Choroid plexus epithelial cell (primary cell): ENCODE results near the gene MED14.

Source experiments
- DNase-seq: peaks from one replicate; pipeline ENCODE4 v3.0.0-alpha.2; 2010; ENCODE audit warnings: low read depth
- H3K4me3 ChIP-seq: 2 replicates; pipeline ENCODE4 v1.5.1; 2011; ENCODE audit warnings: low read depth, mild to moderate bottlenecking, control low read depth, low read length, moderate library complexity
- CTCF ChIP-seq: conservative IDR thresholded peaks from 2 replicates; pipeline ENCODE4 v1.5.1; 2011; ENCODE audit warnings: low read depth, mild to moderate bottlenecking, control low read depth, inconsistent platforms, low read length, moderate library complexity

MED14 gene

DNA sequence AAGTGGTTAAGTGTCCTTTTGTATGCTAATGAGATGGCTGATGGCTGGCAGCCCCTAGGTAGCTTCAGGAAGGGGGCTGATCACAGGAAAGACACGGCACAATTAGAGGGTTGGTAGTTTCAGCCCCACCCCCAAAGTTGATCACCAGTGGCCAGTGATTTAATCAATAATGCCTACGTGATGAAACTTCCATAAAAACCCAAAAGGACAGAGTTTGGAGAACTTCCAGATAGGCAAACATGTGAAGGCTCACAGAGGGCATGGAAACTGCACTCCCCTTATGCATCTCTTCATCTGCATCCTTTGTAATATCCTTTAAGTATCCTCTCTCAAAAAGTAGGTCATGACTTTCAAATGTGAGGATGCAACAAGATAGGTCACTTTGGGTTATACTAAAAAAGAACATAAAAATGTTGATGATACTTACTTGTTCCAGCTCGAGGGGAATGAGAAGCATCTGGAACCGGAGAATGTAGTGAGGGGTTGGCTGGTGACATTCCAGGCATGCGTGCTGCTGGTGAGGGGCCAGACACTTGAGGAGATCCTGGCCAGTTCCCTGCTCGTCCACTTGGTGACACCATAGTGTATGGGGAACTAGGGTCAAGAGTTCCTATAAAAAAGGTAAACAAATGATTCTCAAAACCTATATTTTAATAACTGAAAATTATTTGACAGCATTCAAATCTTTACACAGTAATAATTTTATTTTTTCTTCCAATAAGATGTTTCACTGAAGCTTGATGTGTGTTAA is 71.3 kb downstream of the MED14 start:
- no peak overlapping the region for H3K4me3 ChIP-seq
- peak; percentile 69 for DNase-seq
- peak; percentile 64 for TF ChIP-seq CTCF

DNA sequence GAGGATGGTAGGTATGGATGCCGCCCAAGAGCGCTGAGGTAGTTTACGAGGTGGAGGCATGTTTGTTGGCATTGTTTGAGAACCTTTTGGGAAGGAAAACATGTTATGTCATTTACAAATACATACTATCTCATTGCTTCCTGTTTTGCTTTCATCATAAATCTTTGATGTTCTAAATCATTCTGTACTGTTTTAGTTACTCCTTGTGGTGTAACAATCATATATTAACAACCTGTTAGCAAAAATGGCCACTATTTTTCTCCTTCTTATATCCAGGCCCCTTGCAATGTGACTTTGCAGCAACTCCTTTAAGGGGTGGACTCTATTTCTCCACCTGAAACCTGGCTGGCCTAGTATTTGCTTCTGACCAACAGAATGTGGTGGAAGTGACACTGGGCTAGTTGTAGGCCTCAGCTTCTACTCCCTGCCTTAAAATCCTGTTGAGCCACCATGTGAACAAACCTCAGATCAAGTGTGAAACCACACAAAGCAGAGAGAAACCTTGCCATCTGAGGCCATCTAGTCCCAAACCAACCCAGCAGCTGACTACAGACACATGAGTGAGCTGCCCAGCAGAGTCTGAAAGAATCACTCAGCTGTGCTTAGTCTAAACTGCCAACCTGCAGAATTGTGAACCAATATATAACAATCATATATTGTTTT is 72.1 kb downstream of the MED14 start:
- no peak for TF ChIP-seq CTCF
- no peak overlapping the region for H3K4me3 ChIP-seq
- DNase-seq, result no peak

DNA sequence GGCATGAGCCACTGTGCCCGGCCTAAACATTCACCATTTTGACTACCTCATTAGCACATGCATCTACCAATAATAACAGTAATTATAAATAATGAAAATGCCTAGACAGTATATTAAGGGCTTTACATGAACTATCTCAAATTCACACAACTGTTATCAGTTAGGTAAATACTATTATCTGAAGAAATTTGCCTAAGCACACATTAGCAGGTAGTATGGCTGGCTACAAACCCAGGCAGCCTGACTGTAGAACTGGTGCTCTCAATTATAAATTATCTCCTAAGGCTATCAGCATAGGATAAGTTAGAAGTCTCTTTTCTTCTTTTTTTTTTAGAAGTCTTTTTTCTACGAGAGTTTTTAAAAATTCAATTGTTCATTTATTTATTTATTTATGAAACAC is 73.9 kb downstream of the MED14 start:
- DNase-seq, result no peak
- no peak for TF ChIP-seq CTCF
- H3K4me3 ChIP-seq, result no peak overlapping the region

DNA sequence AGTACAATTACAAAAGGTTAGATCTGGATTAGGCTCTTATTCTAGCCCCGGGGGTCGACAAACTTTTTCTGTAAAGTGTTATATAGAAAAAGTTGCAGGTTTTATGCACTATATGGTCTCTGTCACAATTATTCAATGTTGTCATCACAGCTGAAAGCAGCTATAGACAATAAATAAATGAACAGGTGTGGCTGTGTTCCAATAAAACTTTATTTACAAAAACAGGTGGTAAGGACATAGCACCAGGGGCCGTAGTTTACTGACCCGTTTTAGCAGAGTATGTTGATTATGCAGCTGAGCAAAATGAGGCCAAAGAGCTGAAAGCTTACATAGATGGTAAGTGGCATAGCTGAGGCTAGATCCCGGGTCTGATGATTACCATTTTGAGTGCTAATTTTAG is 75.0 kb downstream of the MED14 start:
- no peak overlapping the region for H3K4me3 ChIP-seq
- no peak for DNase-seq
- TF ChIP-seq CTCF, result no peak

DNA sequence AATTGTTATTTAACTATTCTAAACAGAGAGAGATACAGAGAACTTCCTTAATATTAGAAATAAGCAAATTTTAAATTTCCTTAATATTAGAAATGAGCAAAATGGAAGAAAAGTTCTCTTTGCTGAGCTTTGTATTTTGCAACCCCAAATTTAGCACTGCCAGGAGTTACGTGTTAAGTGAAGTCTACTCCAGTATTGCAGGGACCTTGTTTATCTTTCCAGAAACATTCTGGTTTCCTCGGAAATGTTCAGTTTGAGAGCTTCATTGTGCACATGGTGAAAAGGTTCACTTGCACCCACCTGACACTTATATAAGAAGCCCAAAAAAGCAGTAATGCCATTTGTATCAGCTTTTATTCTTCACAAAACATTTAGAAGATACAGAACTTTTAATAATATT is 81.8 kb downstream of the MED14 start:
- TF ChIP-seq CTCF, result no peak
- no peak overlapping the region for H3K4me3 ChIP-seq
- no peak for DNase-seq

GRCh38 chrX:40652664-40653063 is 82.7 kb downstream of the MED14 start:
- no peak for DNase-seq
- TF ChIP-seq CTCF, result no peak

GRCh38 chrX:40651620-40652223 is 83.6 kb downstream of the MED14 start:
- DNase-seq, result peak; percentile 77
- peak; percentile 57 for TF ChIP-seq CTCF
- H3K4me3 ChIP-seq, result no peak overlapping the region

More at GRCh38 chrX:40652664-40653063, 82.7 kb downstream of the MED14 start:
- H3K4me3 ChIP-seq, result no peak overlapping the region
